K562 (cell line): ENCODE results near the gene POR. TPM values are rescaled to one million over a fixed set of nuclear protein-coding genes. Genes with fewer than 3 reads are reported as not detected.

ENCODE experiments used
- ASH1L ChIP-seq: fragments of 450-650 bp; IDR thresholded peaks from 2 replicates; pipeline ENCODE4 v1.6.1; 2018; ENCODE audit warnings: borderline replicate concordance, mild to moderate bottlenecking, low read depth; ENCODE audit not compliant: partially characterized antibody
- CBX3 ChIP-seq, 2 experiments: IDR thresholded peaks; 1 replicate in 1 of 2; 2 replicates in 1 of 2; pipeline ENCODE4 v1.6.1; 2012; ENCODE audit warnings: inconsistent platforms in 2 of 2, low read length in 2 of 2, borderline replicate concordance in 1 of 2, control low read depth in 1 of 2
- GATAD2A ChIP-seq: fragments of 450-650 bp; IDR thresholded peaks from 2 replicates; pipeline ENCODE4 v1.6.1; 2017
- HIVEP1 ChIP-seq: fragments of 250-450 bp; sonication (Bioruptor Pico); IDR thresholded peaks from 2 replicates; pipeline ENCODE4 v1.4.0; 2020; ENCODE audit warnings: mild to moderate bottlenecking
- MCM7 ChIP-seq, 2 experiments: fragments of 450-650 bp; IDR thresholded peaks; 2 replicates each; pipeline ENCODE4 v1.6.1; 2016 to 2018
- NFATC3 ChIP-seq: fragments of 450-650 bp; IDR thresholded peaks from 2 replicates; pipeline ENCODE4 v1.6.1; 2017; ENCODE audit warnings: mild to moderate bottlenecking
- POLR2H ChIP-seq: IDR thresholded peaks from 2 replicates; pipeline ENCODE4 v1.6.1; 2016; ENCODE audit warnings: missing genetic modification characterization, low read depth, mild to moderate bottlenecking, control low read depth, missing compliant biosample characterization, moderate library complexity
- PRPF4 ChIP-seq: fragments of 200-400 bp; formaldehyde crosslinking; IDR thresholded peaks from one replicate; pipeline ENCODE4 v1.6.1; 2017; ENCODE audit warnings: low read length, low read depth, mild to moderate bottlenecking; ENCODE audit not compliant: insufficient read depth, poor library complexity, severe bottlenecking
- SNIP1 ChIP-seq: fragments of 450-650 bp; IDR thresholded peaks from 2 replicates; pipeline ENCODE4 v1.7.1; 2017; ENCODE audit warnings: low read depth, mild to moderate bottlenecking
- STAT5A ChIP-seq: IDR thresholded peaks from 2 replicates; pipeline ENCODE4 v1.6.1; 2012; ENCODE audit warnings: low read length, inconsistent platforms, borderline replicate concordance
- YBX1 ChIP-seq: fragments of 450-650 bp; IDR thresholded peaks from 2 replicates; pipeline ENCODE4 v1.7.1; 2016; ENCODE audit warnings: mild to moderate bottlenecking
- ZNF324 ChIP-seq: fragments of 250-450 bp; sonication (Bioruptor Pico); IDR thresholded peaks from 2 replicates; pipeline ENCODE4 v1.4.0; 2020; ENCODE audit warnings: mild to moderate bottlenecking
- polyA plus RNA-seq, 8 experiments: library from polyadenylated mRNA; depleted of rRNA in 4 of 8; stranded (reverse) in 5 of 8; unstranded in 3 of 8; fragments of >200 nt; fragmentation: Nextera tagmentation in 2 of 8; fragmentation: Illumina TruSeq in 1 of 8; extraction: Ambion mirVana in 2 of 8; extraction: Trizol in 1 of 8; gene quantifications; 2 replicates each; pipeline versions ENCODE4 v1.2.1 to v1.2.3, GENCODE V29; 2011 to 2014; ENCODE audit warnings: inconsistent platforms in 1 of 8, missing spikeins in 1 of 8
- total RNA-seq, 7 experiments: library from RNA; depleted of rRNA in 6 of 7; stranded (reverse); fragments of >200 nt in 6 of 7; fragmentation: Illumina TruSeq in 2 of 7; extraction: Trizol in 2 of 7; gene quantifications; 2 replicates each; pipeline versions ENCODE4 v1.2.1 to v1.2.3, GENCODE V29; 2011 to 2021; ENCODE audit warnings: low replicate concordance in 1 of 7
- TF ChIP-seq, protein P1 (sequence below): fragments of 450-650 bp; IDR thresholded peaks from 2 replicates; pipeline ENCODE4 v1.6.1; 2016; ENCODE audit warnings: borderline replicate concordance
- TF ChIP-seq, protein P2 (sequence below): sonication (generic); IDR thresholded peaks from 2 replicates; pipeline ENCODE4 v1.6.1; 2016
- TF ChIP-seq, protein P3 (sequence below): sonication (generic); formaldehyde crosslinking; IDR thresholded peaks from 2 replicates; pipeline ENCODE4 v1.8.1; 2023; ENCODE audit warnings: mild to moderate bottlenecking, missing genetic modification reagents, moderate library complexity
- TF ChIP-seq, protein P4 (sequence below), 2 experiments: fragments of 450-650 bp in 1 of 2; sonication (generic) in 1 of 2; formaldehyde crosslinking in 1 of 2; IDR thresholded peaks in 1 of 2; conservative IDR thresholded peaks in 1 of 2; 2 replicates each; pipeline versions ENCODE4 v1.6.1 to v1.8.1; 2016 to 2023; ENCODE audit warnings: mild to moderate bottlenecking in 2 of 2, moderate library complexity in 2 of 2, inconsistent platforms in 1 of 2, missing genetic modification reagents in 1 of 2
- TF ChIP-seq, protein P5 (sequence below): fragments of 250-450 bp; sonication (Bioruptor Pico); IDR thresholded peaks from 2 replicates; pipeline ENCODE4 v1.6.1; 2021; ENCODE audit warnings: mild to moderate bottlenecking
- TF ChIP-seq, protein P6 (sequence below): fragments of 250-450 bp; sonication (Bioruptor Pico); IDR thresholded peaks from 2 replicates; pipeline ENCODE4 v1.8.0; 2021; ENCODE audit warnings: moderate library complexity, mild to moderate bottlenecking, inconsistent platforms
- TF ChIP-seq, protein P7 (sequence below): sonication (generic); formaldehyde crosslinking; IDR thresholded peaks from 2 replicates; pipeline ENCODE4 v1.8.1; 2022; ENCODE audit warnings: missing genetic modification reagents

The POR gene
- total and polyA plus RNA-seq, 9 of the 15 experiments (the other 6 are each of a cell fraction or from before 2014, with no cell fraction given), result 4.7 to 142 (median 40.8) TPM

DNA sequence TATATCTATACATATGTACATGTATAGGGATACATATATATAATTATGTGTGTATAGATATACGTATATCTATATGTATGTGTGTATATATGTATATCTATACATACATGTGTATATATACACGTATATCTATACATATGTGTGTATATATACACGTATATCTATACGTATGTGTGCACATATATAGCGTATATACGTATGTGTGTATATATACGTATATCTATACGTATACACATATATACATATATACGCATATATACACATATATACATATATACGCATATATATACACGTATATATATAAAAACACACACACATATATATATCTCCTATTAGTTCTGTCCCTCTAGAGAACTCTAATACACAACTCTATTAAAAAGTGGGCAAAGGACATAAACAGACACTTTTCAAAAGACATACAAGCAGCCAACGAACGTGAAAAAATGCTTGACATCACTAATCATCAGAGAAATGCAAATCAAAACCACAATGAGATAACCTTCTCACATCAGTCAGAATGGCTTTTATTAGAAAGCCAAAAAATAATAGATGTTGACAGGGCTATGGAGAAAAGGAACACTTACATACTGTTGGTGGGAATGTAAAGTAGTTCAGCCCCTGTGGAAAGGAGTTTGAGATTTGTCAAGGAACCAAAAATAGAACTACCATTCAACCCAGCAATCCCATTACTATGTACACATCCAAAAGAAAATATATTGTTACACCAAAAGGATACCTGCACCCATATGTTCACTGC, 101.4 kb downstream of the POR start (continued):
- TF ChIP-seq, protein P1, sequence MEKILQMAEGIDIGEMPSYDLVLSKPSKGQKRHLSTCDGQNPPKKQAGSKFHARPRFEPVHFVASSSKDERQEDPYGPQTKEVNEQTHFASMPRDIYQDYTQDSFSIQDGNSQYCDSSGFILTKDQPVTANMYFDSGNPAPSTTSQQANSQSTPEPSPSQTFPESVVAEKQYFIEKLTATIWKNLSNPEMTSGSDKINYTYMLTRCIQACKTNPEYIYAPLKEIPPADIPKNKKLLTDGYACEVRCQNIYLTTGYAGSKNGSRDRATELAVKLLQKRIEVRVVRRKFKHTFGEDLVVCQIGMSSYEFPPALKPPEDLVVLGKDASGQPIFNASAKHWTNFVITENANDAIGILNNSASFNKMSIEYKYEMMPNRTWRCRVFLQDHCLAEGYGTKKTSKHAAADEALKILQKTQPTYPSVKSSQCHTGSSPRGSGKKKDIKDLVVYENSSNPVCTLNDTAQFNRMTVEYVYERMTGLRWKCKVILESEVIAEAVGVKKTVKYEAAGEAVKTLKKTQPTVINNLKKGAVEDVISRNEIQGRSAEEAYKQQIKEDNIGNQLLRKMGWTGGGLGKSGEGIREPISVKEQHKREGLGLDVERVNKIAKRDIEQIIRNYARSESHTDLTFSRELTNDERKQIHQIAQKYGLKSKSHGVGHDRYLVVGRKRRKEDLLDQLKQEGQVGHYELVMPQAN, result no peak
- TF ChIP-seq GATAD2A (no peak), STAT5A (no peak), NFATC3 (no peak), ZNF324 (0 out of 2 replicates have a peak, but pooled peaks have one; percentile 40), SNIP1 (no peak), ASH1L (no peak), POLR2H (tag) (no peak), CBX3 (IDR thresholded peaks at IDR 0.05; ENCODE audit: borderline replicate concordance in 1 of 2, low read length in 2 of 2) (no peak), PRPF4 (no peak), HIVEP1 (CRISPR knock-in tag) (peak; percentile 85; the same call in 1 of the 2 replicates), YBX1 (no peak), MCM7 (IDR thresholded peaks at IDR 0.05) (no peak)
- TF ChIP-seq, protein P2, sequence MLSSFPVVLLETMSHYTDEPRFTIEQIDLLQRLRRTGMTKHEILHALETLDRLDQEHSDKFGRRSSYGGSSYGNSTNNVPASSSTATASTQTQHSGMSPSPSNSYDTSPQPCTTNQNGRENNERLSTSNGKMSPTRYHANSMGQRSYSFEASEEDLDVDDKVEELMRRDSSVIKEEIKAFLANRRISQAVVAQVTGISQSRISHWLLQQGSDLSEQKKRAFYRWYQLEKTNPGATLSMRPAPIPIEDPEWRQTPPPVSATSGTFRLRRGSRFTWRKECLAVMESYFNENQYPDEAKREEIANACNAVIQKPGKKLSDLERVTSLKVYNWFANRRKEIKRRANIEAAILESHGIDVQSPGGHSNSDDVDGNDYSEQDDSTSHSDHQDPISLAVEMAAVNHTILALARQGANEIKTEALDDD, result no peak
- TF ChIP-seq, protein P3, sequence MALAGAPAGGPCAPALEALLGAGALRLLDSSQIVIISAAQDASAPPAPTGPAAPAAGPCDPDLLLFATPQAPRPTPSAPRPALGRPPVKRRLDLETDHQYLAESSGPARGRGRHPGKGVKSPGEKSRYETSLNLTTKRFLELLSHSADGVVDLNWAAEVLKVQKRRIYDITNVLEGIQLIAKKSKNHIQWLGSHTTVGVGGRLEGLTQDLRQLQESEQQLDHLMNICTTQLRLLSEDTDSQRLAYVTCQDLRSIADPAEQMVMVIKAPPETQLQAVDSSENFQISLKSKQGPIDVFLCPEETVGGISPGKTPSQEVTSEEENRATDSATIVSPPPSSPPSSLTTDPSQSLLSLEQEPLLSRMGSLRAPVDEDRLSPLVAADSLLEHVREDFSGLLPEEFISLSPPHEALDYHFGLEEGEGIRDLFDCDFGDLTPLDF (CRISPR knock-in tag), result no peak
- TF ChIP-seq, protein P4, sequence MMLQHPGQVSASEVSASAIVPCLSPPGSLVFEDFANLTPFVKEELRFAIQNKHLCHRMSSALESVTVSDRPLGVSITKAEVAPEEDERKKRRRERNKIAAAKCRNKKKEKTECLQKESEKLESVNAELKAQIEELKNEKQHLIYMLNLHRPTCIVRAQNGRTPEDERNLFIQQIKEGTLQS (IDR thresholded peaks at IDR 0.05), result no peak
- TF ChIP-seq, protein P4 (CRISPR knock-in tag; conservative IDR thresholded peaks at IDR 0.05), result no peak
- TF ChIP-seq, protein P5, sequence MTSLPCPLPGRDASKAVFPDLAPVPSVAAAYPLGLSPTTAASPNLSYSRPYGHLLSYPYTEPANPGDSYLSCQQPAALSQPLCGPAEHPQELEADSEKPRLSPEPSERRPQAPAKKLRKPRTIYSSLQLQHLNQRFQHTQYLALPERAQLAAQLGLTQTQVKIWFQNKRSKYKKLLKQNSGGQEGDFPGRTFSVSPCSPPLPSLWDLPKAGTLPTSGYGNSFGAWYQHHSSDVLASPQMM, result no peak
- TF ChIP-seq, protein P6, sequence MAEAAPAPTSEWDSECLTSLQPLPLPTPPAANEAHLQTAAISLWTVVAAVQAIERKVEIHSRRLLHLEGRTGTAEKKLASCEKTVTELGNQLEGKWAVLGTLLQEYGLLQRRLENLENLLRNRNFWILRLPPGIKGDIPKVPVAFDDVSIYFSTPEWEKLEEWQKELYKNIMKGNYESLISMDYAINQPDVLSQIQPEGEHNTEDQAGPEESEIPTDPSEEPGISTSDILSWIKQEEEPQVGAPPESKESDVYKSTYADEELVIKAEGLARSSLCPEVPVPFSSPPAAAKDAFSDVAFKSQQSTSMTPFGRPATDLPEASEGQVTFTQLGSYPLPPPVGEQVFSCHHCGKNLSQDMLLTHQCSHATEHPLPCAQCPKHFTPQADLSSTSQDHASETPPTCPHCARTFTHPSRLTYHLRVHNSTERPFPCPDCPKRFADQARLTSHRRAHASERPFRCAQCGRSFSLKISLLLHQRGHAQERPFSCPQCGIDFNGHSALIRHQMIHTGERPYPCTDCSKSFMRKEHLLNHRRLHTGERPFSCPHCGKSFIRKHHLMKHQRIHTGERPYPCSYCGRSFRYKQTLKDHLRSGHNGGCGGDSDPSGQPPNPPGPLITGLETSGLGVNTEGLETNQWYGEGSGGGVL, result no peak
- TF ChIP-seq, protein P7, sequence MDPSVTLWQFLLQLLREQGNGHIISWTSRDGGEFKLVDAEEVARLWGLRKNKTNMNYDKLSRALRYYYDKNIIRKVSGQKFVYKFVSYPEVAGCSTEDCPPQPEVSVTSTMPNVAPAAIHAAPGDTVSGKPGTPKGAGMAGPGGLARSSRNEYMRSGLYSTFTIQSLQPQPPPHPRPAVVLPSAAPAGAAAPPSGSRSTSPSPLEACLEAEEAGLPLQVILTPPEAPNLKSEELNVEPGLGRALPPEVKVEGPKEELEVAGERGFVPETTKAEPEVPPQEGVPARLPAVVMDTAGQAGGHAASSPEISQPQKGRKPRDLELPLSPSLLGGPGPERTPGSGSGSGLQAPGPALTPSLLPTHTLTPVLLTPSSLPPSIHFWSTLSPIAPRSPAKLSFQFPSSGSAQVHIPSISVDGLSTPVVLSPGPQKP (CRISPR knock-in tag), result no peak
